ENCODE data around the gene SGCD.

SGCD gene

DNA sequence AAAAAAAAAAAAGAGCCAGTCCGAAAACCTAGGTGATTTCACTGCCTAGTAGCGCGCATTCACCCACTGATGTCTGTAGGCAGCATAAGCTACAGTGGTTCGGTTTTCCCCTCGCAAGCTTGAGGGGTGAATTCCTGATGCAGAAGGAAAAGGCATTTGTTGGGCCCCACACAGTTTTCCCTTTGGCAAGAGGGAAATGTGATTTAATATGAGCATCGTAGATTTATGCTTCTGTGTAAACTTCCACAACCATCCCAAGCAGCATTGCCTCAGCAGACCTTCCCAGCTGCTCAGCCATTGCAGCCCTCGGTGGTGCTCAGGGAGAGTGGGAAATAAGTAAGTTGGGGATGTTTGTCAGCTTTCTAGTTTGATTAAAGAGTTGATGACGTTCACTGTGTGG is 291.6 kb downstream of the SGCD start:
- TF ChIP-seq CTCF (IDR thresholded peaks at IDR 0.05): no peak

GRCh38 chr5:156621719-156622118 is 294.8 kb downstream of the SGCD start:
- no peak for TF ChIP-seq CTCF (IDR thresholded peaks at IDR 0.05)

DNA sequence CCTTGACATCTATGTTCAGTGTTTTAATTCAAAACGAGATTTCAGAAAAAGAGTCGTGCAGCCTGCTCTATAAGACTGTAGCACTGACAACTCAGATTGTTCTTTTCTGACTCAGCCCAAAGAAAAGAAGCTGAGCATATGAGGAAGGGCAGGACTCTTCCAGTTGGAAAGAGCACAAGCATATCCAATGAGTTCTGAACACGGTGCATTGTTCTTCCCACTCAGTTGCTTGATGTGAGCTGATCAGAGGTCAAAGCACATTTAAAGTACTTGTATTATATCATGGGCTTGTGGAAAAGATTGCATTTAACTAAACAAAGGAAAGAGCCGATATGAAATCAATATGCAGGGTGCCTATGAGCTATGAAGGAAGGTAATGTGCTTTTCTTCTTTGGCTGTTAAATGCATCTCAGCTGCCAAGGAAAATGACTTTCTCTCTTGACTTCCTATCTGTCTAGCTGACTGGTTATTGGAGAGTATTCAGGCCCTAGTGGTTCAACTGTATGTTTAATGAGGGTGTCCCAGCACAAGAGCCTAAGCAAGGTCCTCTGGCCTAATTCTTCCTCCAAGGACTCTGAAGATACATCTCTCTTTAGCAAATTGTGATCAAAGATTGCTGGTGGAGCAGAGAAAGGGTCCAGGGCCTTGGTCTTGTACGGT is 296.5 kb downstream of the SGCD start:
- TF ChIP-seq CTCF (IDR thresholded peaks at IDR 0.05): no peak

DNA sequence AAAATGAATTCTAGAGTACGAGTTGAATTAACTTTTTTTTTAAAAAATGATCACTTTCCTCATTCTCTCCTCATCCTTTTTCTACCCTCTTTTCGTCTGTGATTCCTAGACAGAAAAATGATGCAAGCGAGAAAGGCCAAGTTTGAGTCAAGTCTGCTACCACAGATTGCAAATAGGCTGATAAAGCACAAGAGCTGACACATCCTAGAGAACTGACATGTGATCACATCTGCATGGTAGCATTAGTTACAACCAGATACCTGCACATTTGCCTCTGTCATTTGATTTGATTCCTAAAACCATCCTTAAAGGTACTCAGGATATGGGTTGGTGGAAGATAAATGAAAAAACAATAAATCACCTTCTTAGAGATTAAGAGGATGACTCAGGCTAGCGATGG is 297.7 kb downstream of the SGCD start:
- no peak for TF ChIP-seq CTCF (IDR thresholded peaks at IDR 0.05)

DNA sequence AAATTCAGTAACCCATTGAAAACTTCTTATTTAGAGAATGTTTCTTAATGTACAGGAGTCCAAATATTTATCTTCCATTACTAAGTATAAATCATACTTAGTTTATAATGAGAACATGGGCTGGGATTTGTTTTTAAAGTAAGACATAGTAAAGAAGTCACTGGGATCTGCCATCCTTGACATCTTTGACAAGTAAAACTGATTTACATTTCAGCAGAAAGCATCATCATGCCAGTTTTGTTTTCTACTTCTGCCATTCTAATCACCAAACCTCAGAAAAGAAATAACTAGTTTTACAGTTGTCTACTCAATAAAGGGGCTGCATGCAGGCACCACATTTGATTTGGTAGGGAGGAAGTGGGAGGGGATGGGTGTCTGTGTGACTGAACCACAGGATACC is 301.5 kb downstream of the SGCD start:
- TF ChIP-seq CTCF (IDR thresholded peaks at IDR 0.05): no peak

- no peak for TF ChIP-seq CTCF (IDR thresholded peaks at IDR 0.05)
Observed at GRCh38 chr5:156631005-156631404, 304.0 kb downstream of the SGCD start.

GRCh38 chr5:156634301-156634700 is 307.3 kb downstream of the SGCD start:
- TF ChIP-seq CTCF (IDR thresholded peaks at IDR 0.05): no peak

DNA sequence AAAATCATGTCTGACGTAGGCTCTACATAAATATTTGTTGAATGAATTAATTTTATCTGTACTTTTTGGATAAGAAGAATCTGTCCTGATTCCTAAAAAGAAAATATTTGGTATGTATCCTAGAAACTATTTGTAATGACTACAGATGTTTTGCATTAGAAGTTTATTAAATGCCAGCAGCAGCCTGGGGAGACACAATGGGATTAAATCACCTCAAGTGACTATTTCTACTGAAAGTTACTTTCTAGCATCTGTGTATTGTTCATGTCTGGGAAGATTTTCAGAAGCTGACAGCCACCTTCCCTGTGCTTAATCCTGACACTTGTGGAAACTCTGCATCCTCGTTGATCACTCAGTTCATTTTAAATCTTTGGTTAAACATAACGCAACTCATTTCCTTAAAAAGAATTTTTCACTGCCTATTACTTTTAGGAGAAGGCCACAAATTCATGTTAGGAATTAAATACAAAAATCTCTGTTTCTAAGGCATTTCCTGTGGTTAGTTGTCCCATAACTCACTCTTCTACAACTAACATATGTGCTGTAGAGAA is 313.8 kb downstream of the SGCD start:
- TF ChIP-seq CTCF (IDR thresholded peaks at IDR 0.05): no peak
